Bronchial epithelial cell (primary cell): ENCODE data around the gene ATG16L2. TPM values are rescaled to one million over a fixed set of nuclear protein-coding genes. Genes with fewer than 3 reads are reported as not detected.
"Not testable (repeated sequence)": the region's sequence is repeated elsewhere in the genome, so short reads cannot be mapped to it uniquely, and the experiment has no call there.

Experiments used
- DNase-seq: peaks from one replicate; pipeline ENCODE4 v3.0.0-alpha.2; 2010; ENCODE audit warnings: low read depth
- FAIRE-seq: peaks from 2 replicates; lab custom pipeline; 2011; peaks lifted over from hg19 to GRCh38; lab: Jason Lieb, UNC
- H3K27me3 ChIP-seq: 2 replicates; pipeline ENCODE4 v1.5.1; 2011; ENCODE audit warnings: low read length; ENCODE audit not compliant: control insufficient read depth, insufficient read depth
- H3K36me3 ChIP-seq: 2 replicates; pipeline ENCODE4 v1.5.1; 2011; ENCODE audit warnings: low read length; ENCODE audit not compliant: control insufficient read depth, insufficient read depth
- H3K4me3 ChIP-seq: 2 replicates; pipeline ENCODE4 v1.5.1; 2011; ENCODE audit warnings: mild to moderate bottlenecking, low read depth, low read length, control low read depth
- total RNA-seq: library from RNA; depleted of rRNA; stranded (reverse); fragments of >200 nt; gene quantifications from 2 replicates; pipeline ENCODE4 v1.2.1, GENCODE V29; 2014
- TF ChIP-seq, protein P1 (sequence below): IDR thresholded peaks from 2 replicates; pipeline ENCODE4 v1.5.1; 2011; ENCODE audit warnings: mild to moderate bottlenecking, moderate library complexity, low read length, control low read depth, inconsistent platforms; ENCODE audit not compliant: insufficient read depth, severe bottlenecking

ATG16L2 gene
- total RNA-seq, 1 donor from 2014 or later = 5.3 TPM

DNA sequence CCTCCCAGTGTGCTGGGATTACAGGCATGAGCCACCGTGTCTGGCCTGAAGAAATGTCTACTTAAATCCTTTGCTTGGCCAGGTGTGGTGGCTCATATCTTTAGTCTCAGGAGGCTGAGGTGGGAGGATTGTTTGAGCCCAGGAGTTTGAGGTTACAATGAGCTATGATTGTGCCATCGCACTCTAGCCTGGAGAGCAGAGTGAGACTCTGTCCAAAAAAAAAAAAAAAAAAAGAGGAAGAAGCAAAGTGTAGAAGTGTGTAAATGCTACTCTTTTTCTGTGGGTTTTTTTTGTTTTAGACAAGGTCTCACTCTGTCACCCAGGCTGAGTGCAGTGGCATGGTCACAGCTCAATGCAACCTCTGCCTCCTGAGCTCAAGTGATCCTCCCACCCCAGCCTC lies 6.4 kb upstream of the ATG16L2 start:
- FAIRE-seq = no peak
- Histone ChIP-seq H3K27me3 (no peaks in the 10 kb centered on the region), H3K36me3 (peaks cover 5% of the 10 kb centered on the region), H3K4me3 (no peak overlapping the region)
- TF ChIP-seq, protein P1, sequence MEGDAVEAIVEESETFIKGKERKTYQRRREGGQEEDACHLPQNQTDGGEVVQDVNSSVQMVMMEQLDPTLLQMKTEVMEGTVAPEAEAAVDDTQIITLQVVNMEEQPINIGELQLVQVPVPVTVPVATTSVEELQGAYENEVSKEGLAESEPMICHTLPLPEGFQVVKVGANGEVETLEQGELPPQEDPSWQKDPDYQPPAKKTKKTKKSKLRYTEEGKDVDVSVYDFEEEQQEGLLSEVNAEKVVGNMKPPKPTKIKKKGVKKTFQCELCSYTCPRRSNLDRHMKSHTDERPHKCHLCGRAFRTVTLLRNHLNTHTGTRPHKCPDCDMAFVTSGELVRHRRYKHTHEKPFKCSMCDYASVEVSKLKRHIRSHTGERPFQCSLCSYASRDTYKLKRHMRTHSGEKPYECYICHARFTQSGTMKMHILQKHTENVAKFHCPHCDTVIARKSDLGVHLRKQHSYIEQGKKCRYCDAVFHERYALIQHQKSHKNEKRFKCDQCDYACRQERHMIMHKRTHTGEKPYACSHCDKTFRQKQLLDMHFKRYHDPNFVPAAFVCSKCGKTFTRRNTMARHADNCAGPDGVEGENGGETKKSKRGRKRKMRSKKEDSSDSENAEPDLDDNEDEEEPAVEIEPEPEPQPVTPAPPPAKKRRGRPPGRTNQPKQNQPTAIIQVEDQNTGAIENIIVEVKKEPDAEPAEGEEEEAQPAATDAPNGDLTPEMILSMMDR = no peak
- no peak for DNase-seq

DNA sequence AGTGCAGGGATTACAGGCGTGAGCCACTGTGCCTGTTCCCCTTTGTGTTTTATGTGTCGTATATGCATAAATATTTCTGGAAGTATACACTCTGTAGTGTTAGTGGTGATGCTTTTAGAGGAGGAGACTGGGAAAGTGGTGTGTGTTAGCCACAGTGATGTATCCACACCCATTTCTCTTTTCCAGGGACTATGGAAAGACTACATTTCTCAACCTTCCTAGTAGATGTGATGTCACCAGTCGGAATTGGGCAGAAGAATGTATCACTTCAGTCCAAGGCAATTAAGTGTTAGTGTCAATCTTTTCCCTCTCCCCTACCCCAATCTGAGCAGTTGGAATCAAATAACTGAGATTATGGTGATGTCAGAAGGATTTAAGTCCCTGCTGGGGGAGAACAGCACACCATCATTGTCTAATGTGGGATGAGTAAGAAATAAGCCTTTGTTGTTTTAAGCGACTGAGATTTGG lies 5.8 kb upstream of the ATG16L2 start:
- peaks cover 5% of the 10 kb centered on the region for H3K36me3 ChIP-seq
- FAIRE-seq = no peak
- no peaks in the 10 kb centered on the region for H3K27me3 ChIP-seq
- no peak for DNase-seq
- TF ChIP-seq, protein P1 = no peak
- H3K4me3 ChIP-seq = no peak overlapping the region

DNA sequence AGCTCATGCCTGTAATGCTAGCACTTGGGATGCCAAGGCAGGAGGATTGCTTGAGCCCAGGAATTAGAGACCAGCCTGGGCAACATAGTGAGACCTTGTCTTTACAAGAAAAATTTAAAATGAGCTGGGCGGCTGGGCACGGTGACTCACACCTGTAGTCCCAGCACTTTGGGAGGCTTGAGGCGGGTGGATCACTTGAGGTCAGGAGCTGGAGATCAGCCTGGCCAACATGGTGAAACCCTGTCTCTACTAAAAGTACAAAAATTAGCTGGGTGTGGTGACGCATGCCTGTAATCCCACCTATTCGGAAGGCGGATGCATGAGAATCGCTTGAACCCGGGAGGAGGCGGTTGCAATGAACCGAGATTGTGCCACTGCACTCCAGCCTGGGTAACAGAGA lies 2.5 kb upstream of the ATG16L2 start:
- not testable (repeated sequence) for H3K27me3 ChIP-seq, H3K36me3 ChIP-seq, DNase-seq, H3K4me3 ChIP-seq, FAIRE-seq

DNA sequence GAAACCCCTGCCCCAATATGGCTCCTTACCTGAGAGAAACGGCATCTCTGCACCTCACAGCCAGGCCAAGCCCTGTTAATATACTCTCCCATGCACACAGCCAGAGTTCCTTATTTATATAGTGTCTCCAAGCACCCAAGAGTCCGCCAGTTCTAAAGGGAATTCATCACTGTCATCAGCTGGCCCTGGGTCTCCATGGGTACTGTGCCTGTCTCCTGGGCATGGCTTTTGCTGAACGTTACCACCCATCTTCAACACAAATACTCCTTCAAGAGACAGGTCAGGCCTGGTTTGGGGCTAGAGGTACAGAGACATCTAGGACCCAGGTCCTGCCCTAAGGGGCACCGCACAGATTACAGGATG lies 1.6 kb upstream of the ATG16L2 start:
- peak overlapping the region; percentile 81 for H3K4me3 ChIP-seq
- FAIRE-seq (no peak), DNase-seq (no peak)
- no peaks in the 10 kb centered on the region for H3K27me3 ChIP-seq
- TF ChIP-seq, protein P1 = no peak
- peaks cover 7% of the 10 kb centered on the region for H3K36me3 ChIP-seq

DNA sequence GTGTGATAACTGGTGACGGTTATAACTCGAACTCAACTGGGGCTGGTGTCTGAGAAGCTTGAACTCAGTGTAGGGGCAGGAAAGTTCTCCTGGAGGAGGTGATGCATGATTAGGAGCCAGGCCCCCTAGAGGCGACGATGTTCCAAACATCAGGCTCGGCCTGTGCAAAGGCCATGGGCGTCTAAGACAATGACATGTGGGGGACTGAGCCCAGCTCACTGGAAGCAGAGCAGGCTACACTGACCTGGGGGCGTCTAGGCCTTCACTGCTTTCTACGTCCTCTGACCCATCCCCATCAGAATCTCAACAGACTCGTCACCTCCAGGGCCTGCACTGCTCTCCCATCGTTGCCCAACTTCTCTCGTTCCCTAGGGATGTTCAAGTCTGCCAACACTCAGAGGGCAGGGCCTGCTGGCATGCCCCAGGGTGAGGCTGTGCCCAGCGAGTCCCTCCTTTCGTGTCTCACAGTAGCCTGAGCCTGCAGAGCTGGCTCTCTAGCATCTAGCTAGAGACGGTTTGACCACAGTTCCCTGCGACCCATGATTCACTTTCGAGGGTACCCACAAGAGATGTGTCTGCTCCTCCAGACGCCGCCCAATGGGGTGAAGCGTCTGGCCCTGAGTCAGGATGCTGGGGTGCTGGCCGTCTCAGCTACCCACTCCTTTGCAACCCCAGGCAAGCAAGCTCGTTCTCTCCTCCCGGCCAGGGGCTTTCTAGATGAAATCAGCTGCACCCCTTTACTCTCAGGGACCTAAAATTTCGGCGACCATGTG lies 1.1 kb upstream of the ATG16L2 start:
- no peak for FAIRE-seq
- Histone ChIP-seq H3K4me3 (peak overlapping the region; percentile 81), H3K36me3 (peaks cover 7% of the 10 kb centered on the region), H3K27me3 (no peaks in the 10 kb centered on the region)
- TF ChIP-seq, protein P1 = peak; percentile 80
- DNase-seq = peak; percentile 72

DNA sequence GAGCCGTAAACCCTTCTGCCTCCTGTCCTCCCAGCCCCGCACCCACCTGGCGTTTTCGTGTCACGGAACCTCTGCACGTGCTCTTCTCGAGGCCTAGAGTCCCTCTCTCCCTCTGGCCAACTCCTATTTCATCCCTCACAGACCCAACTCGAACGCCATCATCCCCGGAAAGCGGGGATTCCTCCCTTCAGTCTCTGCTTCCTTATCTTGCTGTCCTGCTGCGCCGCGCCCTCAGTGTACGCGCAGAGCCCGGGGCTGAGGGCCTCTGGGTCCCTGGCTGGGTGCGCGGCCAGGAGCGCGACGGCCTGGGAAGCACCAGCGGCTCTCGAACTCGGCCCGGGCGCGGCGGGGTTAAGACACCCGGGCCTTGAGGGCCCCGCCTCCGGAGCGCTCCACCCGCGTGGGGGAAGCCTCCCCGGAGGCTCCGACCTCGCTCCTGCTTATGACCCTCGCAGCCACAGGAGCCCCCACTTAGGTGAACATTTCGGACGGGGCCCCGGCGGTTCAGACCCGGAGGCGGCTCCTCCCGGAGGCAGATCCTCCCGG lies 398 bp upstream of the ATG16L2 start:
- FAIRE-seq (no peak), DNase-seq (no peak)
- TF ChIP-seq, protein P1 = no peak
- Histone ChIP-seq H3K4me3 (peak overlapping the region; percentile 81), H3K36me3 (peaks cover 6% of the 10 kb centered on the region), H3K27me3 (no peaks in the 10 kb centered on the region)
